Superior temporal gyrus (tissue), 1 donor: ENCODE results near the gene HDAC10.
"Not testable (repeated sequence)": the region's sequence is repeated elsewhere in the genome, so short reads cannot be mapped to it uniquely, and the experiment has no call there.

Experiments
- DNase-seq: peaks from one replicate; pipeline ENCODE4 v3.0.0-alpha.2; 2016; ENCODE audit errors: extremely low spot score

Gene HDAC10

DNA sequence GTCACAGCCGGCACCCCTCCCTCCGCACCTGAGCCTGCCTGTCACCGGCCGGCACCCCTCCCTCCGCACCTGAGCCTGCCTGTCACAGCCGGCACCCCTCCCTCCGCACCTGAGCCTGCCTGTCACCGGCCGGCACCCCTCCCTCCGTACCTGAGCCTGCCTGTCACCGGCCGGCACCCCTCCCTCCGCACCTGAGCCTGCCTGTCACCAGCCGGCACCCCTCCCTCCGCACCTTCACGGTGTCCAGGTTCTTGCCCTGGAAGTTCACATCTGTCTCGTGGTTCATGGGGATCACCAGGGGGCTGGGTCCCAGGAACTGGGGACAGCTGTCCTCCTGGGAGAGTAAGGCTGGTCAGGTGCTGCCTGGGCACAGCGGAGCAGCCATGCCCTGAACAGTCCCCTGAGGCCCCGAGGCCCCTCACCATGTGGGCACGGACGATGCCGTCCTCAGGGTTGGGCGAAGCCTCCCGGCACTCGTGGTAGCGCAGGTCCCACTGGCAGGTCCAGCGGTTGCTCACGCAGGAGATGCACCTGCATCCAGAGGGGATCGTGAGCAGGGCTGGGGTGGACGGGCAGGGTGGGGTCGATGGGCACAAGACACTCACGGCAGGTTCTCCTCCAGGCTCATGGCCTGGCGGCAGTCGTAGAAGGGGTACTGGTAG is 34.6 kb upstream of the HDAC10 start:
- no peak for DNase-seq

DNA sequence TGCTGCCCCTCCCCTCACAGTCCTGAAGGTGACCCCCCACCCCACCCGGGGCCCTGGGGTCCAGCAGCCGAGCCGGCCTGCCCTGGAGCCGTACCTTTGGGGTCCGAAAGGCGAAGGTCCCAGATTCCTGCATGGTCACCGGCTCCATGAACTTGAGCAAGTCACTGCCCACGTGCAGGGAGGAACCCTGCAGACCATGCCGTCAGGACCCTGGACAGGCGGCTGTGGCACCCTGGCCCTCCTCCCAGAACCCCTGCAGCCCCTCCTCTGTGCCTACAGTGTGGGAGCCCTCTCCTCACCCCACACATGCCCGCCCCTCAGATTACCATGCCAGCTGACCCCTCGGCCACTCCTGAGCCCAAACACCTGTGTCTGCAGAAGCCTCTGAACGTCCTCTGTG is 33.4 kb upstream of the HDAC10 start:
- DNase-seq, result no peak

DNA sequence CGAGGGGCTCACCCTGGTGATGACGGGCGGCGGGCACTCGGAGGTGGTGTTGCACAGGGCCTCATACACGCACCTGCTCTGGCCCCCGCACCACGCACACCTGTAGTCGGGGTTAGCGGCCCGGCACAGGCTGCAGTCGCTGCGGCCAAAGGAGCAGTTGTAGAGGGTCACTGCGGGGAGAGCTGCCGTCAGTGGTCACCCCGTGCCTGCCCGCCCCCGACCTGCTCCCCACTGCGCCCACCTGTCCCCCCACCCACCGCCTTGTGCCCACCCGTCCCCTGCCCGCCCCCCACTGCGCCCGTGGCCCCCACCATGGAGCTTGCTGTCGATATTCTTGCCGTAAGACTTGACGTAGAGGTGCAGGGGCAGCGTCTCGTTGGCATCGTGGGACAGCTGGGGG is 32.8 kb upstream of the HDAC10 start:
- no peak for DNase-seq

DNA sequence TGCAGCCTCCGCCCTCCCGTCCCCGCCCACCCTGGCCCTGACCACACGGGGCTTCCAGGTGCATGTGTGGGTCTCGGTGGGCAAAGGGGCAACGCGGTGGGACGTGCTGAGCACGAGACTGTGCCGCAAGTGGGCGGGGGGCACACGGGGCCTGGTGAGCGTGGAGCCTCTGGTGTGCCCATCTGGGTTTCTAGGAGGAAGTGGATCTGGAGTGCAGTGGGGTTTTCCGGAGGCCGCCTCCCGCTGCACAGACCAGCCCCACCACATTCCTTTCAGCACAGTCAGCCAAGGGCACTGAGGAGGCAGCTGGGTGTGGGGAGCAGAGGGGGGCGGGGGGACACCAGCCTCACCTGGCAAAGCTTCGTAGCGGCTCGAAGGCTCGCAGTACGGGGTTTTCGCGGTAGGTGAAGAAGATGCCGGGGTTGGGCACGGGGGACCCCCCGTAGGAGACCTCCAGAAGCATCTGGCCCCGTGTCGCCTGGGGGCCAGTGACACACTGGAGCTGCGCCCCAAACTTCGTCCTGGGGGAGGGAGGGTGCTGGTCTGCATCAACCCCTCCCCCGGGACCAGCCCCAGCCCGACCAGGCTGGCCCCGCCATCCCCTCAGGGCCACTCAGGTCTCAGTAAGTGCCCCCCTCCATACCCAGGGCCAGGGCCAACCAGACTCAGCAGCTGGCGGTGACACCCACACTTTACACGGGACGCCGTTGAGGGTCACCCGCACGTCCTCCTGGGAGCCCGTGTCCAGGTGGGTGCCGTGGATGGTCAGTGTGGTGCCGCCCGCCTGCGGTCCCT is 31.5 kb upstream of the HDAC10 start:
- DNase-seq, result no peak

DNA sequence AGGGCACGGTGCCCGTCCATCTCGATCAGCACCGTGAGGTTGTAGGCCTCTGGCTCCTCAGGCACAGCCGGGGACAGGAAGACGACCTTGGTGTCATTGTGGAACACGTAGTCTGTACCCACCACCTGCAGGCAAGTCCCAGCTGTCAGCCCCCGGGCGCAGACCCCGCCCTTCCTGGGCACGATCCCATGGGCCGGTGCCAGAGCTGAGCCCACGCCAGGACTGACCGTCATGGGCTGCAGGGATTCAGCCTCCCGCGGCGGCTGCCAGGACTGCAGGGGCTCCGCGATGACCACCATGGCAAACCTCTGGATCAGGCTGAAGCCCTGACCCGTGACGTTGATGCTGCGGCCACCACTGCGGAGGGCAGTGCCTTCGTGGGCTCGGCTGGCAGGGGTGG is 30.9 kb upstream of the HDAC10 start:
- no peak for DNase-seq

DNA sequence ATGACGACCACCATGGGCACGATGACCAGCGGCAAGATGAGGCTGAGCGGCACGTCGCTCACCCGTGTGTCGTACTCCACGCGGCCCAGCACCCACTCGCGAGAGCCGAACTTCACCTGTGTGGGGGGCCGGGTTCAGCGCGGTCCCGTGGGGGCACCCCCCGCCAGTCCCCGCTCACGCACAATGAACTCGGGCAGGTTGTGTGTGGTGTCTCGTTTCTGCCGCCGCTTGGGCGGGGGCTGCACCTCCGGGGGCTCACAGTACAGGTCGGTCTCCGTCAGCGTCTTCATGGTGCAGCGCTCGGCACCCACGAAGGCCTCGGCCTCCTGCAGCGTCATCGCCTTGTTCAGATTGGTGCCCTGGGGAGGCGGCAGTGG is 30.3 kb upstream of the HDAC10 start:
- DNase-seq, result no peak

DNA sequence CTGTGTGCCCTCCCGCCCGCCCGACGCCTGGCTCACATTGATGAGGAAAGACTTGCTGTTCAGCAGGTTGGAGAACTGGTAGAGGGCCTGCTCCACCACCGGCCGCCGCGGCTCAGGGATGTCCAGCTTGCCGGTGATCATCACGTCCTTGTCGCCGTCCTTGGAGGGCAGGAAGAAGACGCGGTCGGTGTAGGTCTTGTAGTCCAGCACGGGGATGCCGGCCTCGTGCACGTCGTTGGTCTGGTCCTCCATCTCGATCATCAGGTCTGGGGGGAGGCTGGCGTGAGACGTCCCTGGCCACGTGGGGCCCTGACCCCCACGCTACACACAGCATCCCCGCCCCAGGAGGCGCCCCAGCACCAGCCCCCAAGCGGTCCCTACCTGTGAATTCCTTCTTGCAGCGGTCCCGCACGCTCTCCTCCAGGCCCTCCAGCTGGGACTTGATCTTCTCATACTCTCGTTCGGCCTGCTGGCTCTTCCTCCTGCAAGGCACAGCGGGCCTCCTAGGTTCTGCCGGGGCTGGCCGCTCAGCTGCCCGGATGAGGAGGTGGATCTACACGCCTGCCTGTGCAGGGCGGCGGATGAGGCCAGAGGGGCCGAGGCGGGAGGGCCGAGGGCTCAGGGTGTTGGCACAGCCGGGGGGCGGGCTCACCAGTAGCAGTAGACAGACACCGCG is 29.8 kb upstream of the HDAC10 start:
- DNase-seq, result no peak

DNA sequence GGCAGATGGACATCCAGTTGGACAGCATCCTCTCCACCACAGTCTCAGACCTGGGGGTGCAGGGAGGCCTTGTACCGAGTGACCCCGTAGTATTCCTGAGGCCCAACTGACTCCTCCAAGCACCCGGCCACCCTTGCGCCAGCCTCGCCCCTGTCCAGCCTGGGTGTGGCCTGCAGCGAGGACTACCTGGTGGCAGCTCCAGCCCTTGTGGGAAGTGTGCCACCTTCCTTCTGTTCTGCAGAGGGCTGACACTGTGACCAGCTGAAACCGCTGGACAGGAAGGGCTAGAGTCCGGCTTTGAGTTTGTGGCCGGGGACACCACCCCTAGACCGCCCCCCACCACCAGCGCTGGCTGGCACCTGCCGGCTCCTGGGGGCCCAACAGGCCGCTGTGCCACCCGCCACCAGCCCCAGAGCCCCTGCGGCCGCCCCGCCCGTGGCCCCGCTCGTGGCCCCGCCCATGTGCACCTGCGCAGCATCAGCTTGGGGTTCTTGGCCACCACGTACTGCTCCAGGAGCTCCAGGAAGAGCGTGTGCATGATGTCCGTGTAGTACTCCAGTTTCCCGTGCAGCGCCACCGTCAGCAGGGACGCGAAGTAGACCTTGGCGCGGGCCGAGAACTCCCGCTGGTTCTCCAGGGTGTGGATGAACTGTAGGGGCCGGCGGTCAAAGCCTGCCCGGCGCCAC is 29.1 kb upstream of the HDAC10 start:
- DNase-seq, result no peak

DNA sequence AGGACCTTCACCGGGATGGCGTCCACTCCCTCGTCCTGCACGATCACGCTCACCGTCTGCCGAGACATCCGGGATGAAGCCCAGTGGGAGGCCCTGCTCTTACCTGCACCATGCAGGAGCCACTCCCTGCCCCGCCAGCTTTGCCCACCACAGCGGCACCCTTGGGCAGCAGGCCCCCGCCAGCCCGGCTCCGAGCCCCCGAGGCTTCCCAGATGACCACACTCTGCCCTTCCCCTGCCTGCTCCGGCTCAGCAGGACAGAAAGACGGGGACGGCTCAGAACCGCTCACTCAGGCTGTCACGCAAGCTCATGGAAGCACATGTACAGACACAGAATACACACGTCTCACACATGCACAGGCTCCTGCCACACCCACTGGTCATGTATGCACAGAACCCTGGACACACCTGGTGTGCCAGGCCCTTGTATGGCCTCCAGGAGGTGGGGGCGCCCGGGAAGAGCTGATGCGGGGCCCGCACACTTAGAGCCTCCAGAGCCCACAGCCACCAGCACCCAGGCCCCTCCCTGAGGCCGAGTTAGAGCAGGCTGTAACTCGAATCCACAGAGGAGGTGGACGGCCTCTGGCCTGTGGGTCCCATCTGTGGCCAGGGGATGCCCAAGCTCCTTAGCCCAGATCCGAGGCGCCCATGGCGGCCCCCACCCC is 28.0 kb upstream of the HDAC10 start:
- DNase-seq, result no peak

DNA sequence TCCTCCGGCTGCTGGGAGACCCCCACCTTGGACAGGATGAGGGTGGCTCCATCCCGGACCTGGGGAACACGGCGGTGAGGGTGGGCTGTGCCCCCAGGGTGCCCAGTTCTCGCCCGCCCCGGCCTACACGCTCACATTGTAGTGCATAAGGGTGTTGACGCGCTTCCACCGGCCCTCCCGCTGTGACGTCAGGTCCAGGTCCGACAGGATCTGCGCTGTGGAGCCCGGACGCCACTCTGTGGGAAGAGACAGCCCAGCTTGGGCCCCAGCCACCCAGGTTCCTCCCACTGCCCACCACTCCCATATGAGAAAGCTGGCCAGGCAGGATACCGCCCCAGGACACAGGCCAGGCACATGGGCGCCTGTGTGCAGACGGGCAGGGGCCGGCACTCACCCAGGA is 27.4 kb upstream of the HDAC10 start:
- DNase-seq, result no peak

DNA sequence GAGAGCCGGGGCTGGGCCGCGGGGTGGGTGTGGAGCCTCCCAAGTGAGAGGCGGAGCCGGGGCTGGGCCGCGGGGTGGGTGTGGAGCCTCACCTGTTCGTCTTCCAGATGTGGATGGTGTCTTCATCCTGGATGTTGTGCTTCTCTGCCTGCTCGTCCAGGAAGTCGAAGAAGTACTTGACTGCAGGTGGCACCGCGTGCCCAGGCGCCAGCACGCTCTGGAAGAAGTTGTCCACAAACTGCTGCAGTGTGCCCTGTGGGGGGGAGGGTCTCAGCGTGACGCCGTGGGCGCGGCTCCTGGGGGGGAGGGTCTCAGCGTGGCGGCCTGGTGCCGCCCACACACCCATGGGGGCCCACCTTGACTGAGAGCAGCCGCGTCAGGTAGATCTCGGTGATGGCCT is 26.7 kb upstream of the HDAC10 start:
- DNase-seq, result no peak

DNA sequence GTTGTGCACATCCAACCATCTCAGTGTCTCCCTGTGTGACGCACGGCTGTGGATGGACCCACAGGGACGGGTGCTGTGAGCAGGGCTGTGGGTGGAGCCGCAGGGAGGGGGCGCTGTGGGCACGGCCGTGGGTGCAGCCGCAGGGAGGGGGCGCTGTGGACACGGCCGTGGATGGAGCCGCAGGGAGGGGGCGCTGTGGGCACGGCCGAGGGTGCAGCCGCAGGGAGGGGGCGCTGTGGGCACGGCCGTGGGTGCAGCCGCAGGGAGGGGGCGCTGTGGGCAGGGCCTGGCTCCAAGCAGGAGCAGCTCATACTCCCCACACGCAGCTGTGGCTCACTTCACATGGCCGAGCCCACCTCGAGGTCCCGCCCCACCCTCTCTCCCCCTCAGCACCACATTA is 25.1 kb upstream of the HDAC10 start:
- peak; percentile 89 for DNase-seq

DNA sequence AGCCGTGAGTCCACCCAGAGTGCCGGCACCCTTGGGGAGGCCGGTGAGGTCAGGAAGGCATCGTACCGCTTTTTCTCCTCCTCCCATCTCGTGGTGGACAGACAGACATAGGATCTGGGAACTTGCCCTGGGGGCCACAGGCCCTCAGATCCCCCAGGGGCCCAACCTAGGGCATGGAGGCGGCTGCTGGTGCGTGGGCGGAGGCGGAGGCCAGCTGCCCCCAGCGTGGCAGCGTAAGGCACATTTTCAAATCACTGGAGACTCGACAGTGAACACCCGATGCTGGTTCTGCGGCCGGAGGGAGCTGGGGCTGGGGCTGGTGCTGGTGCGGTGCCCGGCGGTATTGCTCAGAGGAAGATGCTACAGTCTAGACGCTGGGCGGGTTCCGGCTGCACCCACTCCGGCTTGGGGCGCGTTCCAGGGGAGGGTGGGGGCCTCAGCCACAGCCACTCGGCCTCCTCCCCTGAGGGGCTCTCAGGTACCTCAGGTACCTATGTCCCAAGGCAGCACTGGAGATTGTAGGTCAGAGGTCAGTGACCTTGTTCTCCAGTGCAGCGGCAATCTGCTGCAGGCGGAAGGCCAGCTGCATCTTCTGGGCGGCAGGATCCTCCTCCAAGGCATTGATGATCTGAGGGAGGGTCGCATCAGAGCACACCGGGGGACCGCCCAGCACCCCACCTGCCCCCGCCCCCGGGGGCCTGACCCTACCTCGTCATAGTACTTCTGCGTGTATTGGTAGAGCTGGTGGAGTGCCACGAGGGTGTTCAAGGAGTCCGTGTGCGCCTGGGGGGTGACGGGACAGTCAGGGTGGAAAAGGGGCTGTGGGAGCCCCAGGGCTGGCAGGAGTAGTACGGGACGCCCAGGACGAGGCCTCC is 24.4 kb upstream of the HDAC10 start:
- DNase-seq, result no peak

DNA sequence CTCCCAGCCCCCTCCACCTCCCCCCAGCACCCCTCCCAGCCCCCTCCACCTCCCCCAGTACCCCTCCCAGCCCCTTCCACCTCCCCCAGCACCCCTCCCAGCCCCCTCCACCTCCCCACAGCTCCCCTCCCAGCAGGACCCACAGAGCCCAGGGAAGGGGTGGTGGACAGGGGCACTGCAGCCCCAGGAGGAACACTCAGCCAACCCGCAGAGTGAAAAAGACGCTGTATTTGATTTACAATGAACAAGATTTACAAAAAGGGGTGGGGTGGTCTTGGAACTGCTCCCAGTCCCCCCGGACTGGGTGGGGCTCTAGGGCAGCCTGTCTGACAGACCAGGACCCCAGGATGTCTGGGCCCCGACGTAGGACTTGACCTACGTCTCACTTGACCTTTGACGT is 23.7 kb upstream of the HDAC10 start:
- DNase-seq, result no peak

DNA sequence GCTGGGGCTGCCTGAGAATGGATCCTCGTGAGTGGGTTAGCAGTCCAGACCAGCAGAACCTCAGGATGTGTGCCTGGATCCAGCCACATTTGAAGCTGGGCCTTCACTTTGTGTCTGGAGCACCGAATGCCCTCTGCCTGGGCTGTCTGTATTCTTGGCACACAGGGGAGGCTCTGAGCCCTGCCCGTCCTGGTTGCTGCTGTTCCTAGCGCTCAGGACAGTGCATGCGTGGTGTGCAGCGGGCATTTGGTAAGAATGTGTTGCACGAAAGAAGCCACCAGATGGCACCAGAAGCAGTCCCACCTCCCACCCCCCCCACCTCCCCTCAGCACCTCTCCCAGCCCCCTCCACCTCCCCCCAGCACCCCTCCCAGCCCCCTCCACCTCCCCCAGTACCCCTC is 23.2 kb upstream of the HDAC10 start:
- DNase-seq, result no peak

DNA sequence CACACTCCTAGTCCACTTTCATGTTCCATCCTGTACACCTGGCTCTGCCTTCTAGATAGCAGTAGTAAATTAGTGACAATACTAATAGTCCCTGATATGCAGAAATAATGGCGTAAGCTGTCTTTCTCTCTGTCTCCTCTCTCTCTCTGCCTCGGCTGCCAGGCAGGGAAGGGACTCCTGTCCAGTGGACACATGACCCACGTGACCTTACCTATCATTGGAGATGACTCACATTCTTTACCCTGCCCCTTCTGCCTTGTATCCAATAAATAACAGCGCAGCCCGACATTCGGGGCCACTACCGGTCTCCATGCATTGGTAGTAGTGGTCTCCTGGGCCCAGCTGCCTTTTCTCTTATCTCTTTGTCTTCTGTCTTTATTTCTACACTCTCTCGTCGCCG is 22.7 kb upstream of the HDAC10 start:
- DNase-seq, result not testable (repeated sequence)

DNA sequence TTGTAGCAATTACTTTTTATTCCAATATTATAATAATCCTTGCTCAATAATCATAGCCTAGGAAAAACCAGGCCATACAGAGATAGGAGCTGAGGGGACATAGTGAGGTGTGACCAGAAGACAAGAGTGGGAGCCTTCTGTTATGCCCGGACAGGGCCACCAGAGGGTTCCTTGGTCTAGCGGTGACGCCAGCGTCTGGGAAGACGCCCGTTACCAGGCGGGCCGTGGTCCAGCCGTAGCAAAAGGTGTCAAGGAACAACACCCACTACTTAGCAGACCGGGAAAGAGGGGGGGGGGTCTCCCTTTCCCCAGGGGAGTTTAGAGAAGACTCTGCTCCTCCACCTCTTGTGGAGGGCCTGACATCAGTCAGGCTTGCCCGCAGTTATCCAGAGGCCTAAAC is 22.3 kb upstream of the HDAC10 start:
- DNase-seq, result not testable (repeated sequence)

DNA sequence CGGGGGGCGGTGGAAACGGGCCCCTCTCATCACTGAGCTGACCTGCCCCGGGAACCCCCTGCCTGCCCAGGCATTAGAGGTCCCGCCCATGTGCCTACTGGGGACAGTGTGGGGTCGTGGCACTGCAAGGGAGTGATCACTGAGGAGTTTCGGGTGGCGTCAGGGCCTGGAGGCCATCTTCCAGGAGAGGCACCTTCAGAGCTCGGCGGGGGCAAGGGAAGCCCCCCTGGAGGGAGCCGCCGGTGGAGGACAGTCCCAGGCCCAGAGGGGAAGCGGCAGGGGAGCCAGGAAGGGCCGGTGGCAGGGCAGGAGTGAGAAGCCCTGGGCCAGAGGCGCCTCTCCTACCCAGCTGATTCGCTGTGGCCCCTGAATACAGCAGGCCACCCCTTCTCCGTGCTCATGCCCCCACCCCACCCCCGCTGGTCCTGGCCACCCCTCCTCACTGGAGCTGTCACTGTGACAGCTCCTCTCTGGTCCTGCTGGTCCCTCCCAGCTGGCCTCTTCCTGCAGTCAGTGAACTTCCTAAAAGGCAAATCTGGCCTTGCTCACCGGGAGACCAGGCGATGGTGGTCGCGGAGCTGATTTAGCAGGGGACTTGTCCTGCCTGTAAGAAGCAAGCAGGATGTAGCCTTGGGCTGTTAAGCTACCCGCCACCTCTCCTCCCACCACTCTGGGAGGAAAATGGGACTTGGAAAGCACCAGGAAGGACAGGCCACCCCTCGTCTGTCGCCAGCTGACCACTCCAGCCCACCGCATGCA is 21.2 kb upstream of the HDAC10 start:
- no peak for DNase-seq

DNA sequence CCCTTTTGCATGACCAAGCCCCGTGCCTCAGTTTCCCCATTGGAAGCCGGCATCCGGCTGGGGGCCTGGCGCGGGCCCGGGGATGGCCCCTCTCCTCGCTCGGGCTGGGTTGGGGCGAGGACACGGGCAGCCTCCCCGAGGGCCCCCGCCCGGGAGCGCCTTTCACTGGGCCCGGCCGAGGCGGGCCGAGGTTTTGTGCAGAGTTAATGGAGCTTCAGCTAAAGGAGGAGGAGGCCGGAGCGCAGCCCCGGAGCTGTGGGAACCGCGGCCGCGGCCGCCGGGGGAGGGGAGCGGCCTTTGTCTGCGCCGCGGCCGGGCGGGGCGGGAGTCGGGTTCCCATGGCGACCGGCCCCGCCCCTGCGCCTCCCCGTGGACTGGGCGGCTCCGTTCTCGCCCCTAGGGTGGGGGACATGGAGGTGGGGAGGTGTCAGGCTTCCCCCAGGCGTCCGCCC is 20.5 kb upstream of the HDAC10 start:
- no peak for DNase-seq
